ENCODE data around the gene ALPI.

The ALPI gene

GRCh38 chr2:232503809-232504323 lies 47.9 kb downstream of the ALPI start:
- no peak for DNase-seq

- DNase-seq = no peak
Observed at GRCh38 chr2:232504438-232504837, 48.5 kb downstream of the ALPI start.

GRCh38 chr2:232505856-232506255 lies 49.9 kb downstream of the ALPI start:
- no peak for DNase-seq

GRCh38 chr2:232506709-232507108 lies 50.8 kb downstream of the ALPI start:
- DNase-seq = no peak

GRCh38 chr2:232508251-232508650 lies 52.3 kb downstream of the ALPI start:
- DNase-seq = no peak
